K562 (cell line): Measurements from ENCODE around the gene FAAP100. TPM values are rescaled to one million over a fixed set of nuclear protein-coding genes. Genes with fewer than 3 reads are reported as not detected.

Experiments used
- ELF2 ChIP-seq: fragments of 250-450 bp; sonication (Bioruptor Pico); IDR thresholded peaks from 2 replicates; pipeline ENCODE4 v1.5.0; 2021; ENCODE audit warnings: mild to moderate bottlenecking
- GABPB2 ChIP-seq: fragments of 250-450 bp; sonication (Bioruptor Pico); conservative IDR thresholded peaks from 2 replicates; pipeline ENCODE4 v1.5.1; 2021; ENCODE audit warnings: mild to moderate bottlenecking
- HNRNPLL ChIP-seq: fragments of 200-400 bp; formaldehyde crosslinking; IDR thresholded peaks from 2 replicates; pipeline ENCODE4 v1.6.1; 2017; ENCODE audit warnings: low read length, low read depth, mild to moderate bottlenecking; ENCODE audit not compliant: poor library complexity, severe bottlenecking
- POLR3G ChIP-seq: IDR thresholded peaks from 2 replicates; pipeline ENCODE4 v1.6.1; 2011; ENCODE audit not compliant: insufficient read length, insufficient replicate concordance; ENCODE audit errors: extremely low read depth
- RBBP5 ChIP-seq: fragments of 200-600 bp; sonication (generic); IDR thresholded peaks from 2 replicates; pipeline ENCODE4 v1.6.1; 2012; ENCODE audit warnings: borderline replicate concordance, mild to moderate bottlenecking, low read length, control low read depth, inconsistent platforms; ENCODE audit not compliant: insufficient read depth, poor library complexity, severe bottlenecking
- TCFL5 ChIP-seq: fragments of 250-450 bp; sonication (Bioruptor Pico); conservative IDR thresholded peaks from 2 replicates; pipeline ENCODE4 v1.6.1; 2021; ENCODE audit warnings: mild to moderate bottlenecking, moderate library complexity, matching md5 sums
- TGIF2 ChIP-seq: sonication (generic); formaldehyde crosslinking; IDR thresholded peaks from 2 replicates; pipeline ENCODE4 v1.8.1; 2022; ENCODE audit warnings: mild to moderate bottlenecking, missing genetic modification reagents, moderate library complexity
- ZNF140 ChIP-seq: fragments of 250-450 bp; sonication (Bioruptor Pico); IDR thresholded peaks from 2 replicates; pipeline ENCODE4 v1.8.0; 2021; ENCODE audit warnings: moderate library complexity, mild to moderate bottlenecking, inconsistent platforms
- ZNF354B ChIP-seq: fragments of 250-450 bp; sonication (Bioruptor Pico); IDR thresholded peaks from 2 replicates; pipeline ENCODE4 v1.4.0; 2020
- ZNF764 ChIP-seq: fragments of 250-450 bp; sonication (Bioruptor Pico); IDR thresholded peaks from 2 replicates; pipeline ENCODE4 v1.4.0; 2020; ENCODE audit warnings: low read depth, mild to moderate bottlenecking, moderate library complexity
- polyA plus RNA-seq, 8 experiments: library from polyadenylated mRNA; depleted of rRNA in 4 of 8; stranded (reverse) in 5 of 8; unstranded in 3 of 8; fragments of >200 nt; fragmentation: Nextera tagmentation in 2 of 8; fragmentation: Illumina TruSeq in 1 of 8; extraction: Ambion mirVana in 2 of 8; extraction: Trizol in 1 of 8; gene quantifications; 2 replicates each; pipeline versions ENCODE4 v1.2.1 to v1.2.3, GENCODE V29; 2011 to 2014; ENCODE audit warnings: inconsistent platforms in 1 of 8, missing spikeins in 1 of 8
- total RNA-seq, 7 experiments: library from RNA; depleted of rRNA in 6 of 7; stranded (reverse); fragments of >200 nt in 6 of 7; fragmentation: Illumina TruSeq in 2 of 7; extraction: Trizol in 2 of 7; gene quantifications; 2 replicates each; pipeline versions ENCODE4 v1.2.1 to v1.2.3, GENCODE V29; 2011 to 2021; ENCODE audit warnings: low replicate concordance in 1 of 7
- TF ChIP-seq, protein P1 (sequence below): fragments of 450-650 bp; IDR thresholded peaks from 2 replicates; pipeline ENCODE4 v1.6.1; 2016; ENCODE audit warnings: mild to moderate bottlenecking, moderate library complexity
- TF ChIP-seq, protein P2 (sequence below), 2 experiments: IDR thresholded peaks in 1 of 2; conservative IDR thresholded peaks in 1 of 2; 2 replicates each; pipeline ENCODE4 v1.6.1; 2016; ENCODE audit warnings: low read depth in 2 of 2, mild to moderate bottlenecking in 1 of 2, missing compliant biosample characterization in 1 of 2, missing genetic modification characterization in 1 of 2, moderate library complexity in 1 of 2

The FAAP100 gene
- total and polyA plus RNA-seq, 9 of the 15 experiments (the other 6 are each of a cell fraction or from before 2014, with no cell fraction given): 0.31 to 51.2 (median 12.6) TPM

DNA sequence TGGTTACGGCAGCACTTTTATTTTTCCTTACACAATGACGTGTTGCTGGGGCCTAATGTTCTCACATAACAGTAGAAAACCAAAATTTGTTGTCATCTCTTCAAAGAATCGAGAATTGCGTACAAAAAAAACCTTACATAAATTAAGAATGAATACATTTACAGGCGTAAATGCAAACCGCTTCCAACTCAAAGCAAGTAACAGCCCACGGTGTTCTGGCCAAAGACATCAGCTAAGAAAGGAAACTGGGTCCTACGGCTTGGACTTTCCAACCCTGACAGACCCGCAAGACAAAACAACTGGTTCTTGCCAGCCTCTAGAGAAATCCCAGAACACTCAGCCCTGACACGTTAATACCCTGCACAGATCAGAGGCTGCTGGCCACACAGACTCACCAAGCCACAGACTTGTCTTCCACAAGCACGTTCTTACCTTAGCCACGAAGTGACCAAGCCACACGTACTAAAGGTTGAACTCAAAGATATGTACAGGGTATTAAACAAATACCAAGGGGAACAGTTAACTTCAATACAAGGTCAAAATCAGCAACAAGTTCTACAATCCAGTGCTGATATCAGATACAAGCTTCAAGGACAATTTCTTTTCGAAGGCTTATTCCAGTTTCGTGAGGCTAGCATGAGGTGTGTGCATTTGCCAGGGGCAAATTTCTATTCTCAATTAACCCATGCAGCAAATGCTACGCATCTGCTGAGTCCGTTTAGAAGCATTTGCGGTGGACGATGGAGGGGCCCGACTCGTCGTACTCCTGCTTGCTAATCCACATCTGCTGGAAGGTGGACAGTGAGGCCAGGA, 42.0 kb downstream of the FAAP100 start (continued):
- TF ChIP-seq, protein P1, sequence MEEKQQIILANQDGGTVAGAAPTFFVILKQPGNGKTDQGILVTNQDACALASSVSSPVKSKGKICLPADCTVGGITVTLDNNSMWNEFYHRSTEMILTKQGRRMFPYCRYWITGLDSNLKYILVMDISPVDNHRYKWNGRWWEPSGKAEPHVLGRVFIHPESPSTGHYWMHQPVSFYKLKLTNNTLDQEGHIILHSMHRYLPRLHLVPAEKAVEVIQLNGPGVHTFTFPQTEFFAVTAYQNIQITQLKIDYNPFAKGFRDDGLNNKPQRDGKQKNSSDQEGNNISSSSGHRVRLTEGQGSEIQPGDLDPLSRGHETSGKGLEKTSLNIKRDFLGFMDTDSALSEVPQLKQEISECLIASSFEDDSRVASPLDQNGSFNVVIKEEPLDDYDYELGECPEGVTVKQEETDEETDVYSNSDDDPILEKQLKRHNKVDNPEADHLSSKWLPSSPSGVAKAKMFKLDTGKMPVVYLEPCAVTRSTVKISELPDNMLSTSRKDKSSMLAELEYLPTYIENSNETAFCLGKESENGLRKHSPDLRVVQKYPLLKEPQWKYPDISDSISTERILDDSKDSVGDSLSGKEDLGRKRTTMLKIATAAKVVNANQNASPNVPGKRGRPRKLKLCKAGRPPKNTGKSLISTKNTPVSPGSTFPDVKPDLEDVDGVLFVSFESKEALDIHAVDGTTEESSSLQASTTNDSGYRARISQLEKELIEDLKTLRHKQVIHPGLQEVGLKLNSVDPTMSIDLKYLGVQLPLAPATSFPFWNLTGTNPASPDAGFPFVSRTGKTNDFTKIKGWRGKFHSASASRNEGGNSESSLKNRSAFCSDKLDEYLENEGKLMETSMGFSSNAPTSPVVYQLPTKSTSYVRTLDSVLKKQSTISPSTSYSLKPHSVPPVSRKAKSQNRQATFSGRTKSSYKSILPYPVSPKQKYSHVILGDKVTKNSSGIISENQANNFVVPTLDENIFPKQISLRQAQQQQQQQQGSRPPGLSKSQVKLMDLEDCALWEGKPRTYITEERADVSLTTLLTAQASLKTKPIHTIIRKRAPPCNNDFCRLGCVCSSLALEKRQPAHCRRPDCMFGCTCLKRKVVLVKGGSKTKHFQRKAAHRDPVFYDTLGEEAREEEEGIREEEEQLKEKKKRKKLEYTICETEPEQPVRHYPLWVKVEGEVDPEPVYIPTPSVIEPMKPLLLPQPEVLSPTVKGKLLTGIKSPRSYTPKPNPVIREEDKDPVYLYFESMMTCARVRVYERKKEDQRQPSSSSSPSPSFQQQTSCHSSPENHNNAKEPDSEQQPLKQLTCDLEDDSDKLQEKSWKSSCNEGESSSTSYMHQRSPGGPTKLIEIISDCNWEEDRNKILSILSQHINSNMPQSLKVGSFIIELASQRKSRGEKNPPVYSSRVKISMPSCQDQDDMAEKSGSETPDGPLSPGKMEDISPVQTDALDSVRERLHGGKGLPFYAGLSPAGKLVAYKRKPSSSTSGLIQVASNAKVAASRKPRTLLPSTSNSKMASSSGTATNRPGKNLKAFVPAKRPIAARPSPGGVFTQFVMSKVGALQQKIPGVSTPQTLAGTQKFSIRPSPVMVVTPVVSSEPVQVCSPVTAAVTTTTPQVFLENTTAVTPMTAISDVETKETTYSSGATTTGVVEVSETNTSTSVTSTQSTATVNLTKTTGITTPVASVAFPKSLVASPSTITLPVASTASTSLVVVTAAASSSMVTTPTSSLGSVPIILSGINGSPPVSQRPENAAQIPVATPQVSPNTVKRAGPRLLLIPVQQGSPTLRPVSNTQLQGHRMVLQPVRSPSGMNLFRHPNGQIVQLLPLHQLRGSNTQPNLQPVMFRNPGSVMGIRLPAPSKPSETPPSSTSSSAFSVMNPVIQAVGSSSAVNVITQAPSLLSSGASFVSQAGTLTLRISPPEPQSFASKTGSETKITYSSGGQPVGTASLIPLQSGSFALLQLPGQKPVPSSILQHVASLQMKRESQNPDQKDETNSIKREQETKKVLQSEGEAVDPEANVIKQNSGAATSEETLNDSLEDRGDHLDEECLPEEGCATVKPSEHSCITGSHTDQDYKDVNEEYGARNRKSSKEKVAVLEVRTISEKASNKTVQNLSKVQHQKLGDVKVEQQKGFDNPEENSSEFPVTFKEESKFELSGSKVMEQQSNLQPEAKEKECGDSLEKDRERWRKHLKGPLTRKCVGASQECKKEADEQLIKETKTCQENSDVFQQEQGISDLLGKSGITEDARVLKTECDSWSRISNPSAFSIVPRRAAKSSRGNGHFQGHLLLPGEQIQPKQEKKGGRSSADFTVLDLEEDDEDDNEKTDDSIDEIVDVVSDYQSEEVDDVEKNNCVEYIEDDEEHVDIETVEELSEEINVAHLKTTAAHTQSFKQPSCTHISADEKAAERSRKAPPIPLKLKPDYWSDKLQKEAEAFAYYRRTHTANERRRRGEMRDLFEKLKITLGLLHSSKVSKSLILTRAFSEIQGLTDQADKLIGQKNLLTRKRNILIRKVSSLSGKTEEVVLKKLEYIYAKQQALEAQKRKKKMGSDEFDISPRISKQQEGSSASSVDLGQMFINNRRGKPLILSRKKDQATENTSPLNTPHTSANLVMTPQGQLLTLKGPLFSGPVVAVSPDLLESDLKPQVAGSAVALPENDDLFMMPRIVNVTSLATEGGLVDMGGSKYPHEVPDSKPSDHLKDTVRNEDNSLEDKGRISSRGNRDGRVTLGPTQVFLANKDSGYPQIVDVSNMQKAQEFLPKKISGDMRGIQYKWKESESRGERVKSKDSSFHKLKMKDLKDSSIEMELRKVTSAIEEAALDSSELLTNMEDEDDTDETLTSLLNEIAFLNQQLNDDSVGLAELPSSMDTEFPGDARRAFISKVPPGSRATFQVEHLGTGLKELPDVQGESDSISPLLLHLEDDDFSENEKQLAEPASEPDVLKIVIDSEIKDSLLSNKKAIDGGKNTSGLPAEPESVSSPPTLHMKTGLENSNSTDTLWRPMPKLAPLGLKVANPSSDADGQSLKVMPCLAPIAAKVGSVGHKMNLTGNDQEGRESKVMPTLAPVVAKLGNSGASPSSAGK: peak; percentile 34; the same call in 1 of the 2 replicates
- no peak for TF ChIP-seq ZNF140 (CRISPR knock-in tag)
- TF ChIP-seq POLR3G: no peak
- no peak for TF ChIP-seq GABPB2 (CRISPR knock-in tag)
- no peak for TF ChIP-seq TCFL5
- no peak for TF ChIP-seq ZNF354B
- no peak for TF ChIP-seq HNRNPLL
- TF ChIP-seq ELF2 (CRISPR knock-in tag): no peak
- peak; percentile 9 for TF ChIP-seq RBBP5
- no peak for TF ChIP-seq ZNF764
- TF ChIP-seq, protein P2, sequence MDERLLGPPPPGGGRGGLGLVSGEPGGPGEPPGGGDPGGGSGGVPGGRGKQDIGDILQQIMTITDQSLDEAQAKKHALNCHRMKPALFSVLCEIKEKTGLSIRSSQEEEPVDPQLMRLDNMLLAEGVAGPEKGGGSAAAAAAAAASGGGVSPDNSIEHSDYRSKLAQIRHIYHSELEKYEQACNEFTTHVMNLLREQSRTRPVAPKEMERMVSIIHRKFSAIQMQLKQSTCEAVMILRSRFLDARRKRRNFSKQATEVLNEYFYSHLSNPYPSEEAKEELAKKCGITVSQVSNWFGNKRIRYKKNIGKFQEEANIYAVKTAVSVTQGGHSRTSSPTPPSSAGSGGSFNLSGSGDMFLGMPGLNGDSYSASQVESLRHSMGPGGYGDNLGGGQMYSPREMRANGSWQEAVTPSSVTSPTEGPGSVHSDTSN (CRISPR knock-in tag; IDR thresholded peaks at IDR 0.05; ENCODE audit: low read depth): no peak
- TF ChIP-seq, protein P2 (tag; conservative IDR thresholded peaks at IDR 0.05; ENCODE audit: low read depth): no peak
- no peak for TF ChIP-seq TGIF2
